H9 (cell line): Measurements from ENCODE around the gene CMTM4. TPM values are rescaled to one million over a fixed set of nuclear protein-coding genes. Genes with fewer than 3 reads are reported as not detected.

Experiments used
- DNase-seq: peaks from one replicate; pipeline ENCODE4 v3.0.0-alpha.2; 2017
- H2AFZ ChIP-seq: one replicate; pipeline ENCODE4 v1.6.1; 2013; ENCODE audit warnings: mild to moderate bottlenecking, low read length, control low read depth, moderate library complexity
- H2AK5ac ChIP-seq: 2 replicates; pipeline ENCODE4 v1.6.1; 2013; ENCODE audit warnings: low read length, control low read depth, mixed read lengths; ENCODE audit not compliant: insufficient read length
- H2BK120ac ChIP-seq: one replicate; pipeline ENCODE4 v1.6.1; 2013; ENCODE audit warnings: low read depth, mild to moderate bottlenecking, low read length, control low read depth, inconsistent platforms; ENCODE audit not compliant: poor library complexity, severe bottlenecking
- H2BK12ac ChIP-seq: 2 replicates; pipeline ENCODE4 v1.6.1; 2013; ENCODE audit warnings: low read length, control low read depth, mixed read lengths, low read depth; ENCODE audit not compliant: insufficient read length
- H2BK15ac ChIP-seq: 2 replicates; pipeline ENCODE4 v1.6.1; 2013; ENCODE audit warnings: low read depth, low read length, control low read depth
- H2BK20ac ChIP-seq: one replicate; pipeline ENCODE4 v1.6.1; 2013; ENCODE audit warnings: low read depth, mild to moderate bottlenecking, low read length, control low read depth, inconsistent platforms; ENCODE audit not compliant: poor library complexity, severe bottlenecking
- H2BK5ac ChIP-seq: 2 replicates; pipeline ENCODE4 v1.6.1; 2013; ENCODE audit warnings: low read length, control low read depth, mixed read lengths; ENCODE audit not compliant: insufficient read length
- H3K14ac ChIP-seq: 2 replicates; pipeline ENCODE4 v1.6.1; 2013; ENCODE audit warnings: low read length, control low read depth; ENCODE audit not compliant: insufficient read depth
- H3K18ac ChIP-seq: 2 replicates; pipeline ENCODE4 v1.6.1; 2013; ENCODE audit warnings: low read depth, mild to moderate bottlenecking, mixed read lengths, low read length, control low read depth; ENCODE audit not compliant: insufficient read length
- H3K23ac ChIP-seq: 2 replicates; pipeline ENCODE4 v1.6.1; 2013; ENCODE audit warnings: low read length, control low read depth, mixed read lengths, low read depth; ENCODE audit not compliant: insufficient read length
- H3K23me2 ChIP-seq: 2 replicates; pipeline ENCODE4 v1.6.1; 2013; ENCODE audit warnings: low read depth, mild to moderate bottlenecking, mixed read lengths, low read length, control low read depth; ENCODE audit not compliant: insufficient read length, poor library complexity, severe bottlenecking
- H3K27ac ChIP-seq: 2 replicates; pipeline ENCODE4 v1.5.1; 2013; ENCODE audit warnings: low read length, control low read depth, mixed read lengths, low read depth; ENCODE audit not compliant: insufficient read length
- H3K27me3 ChIP-seq: 2 replicates; pipeline ENCODE4 v1.6.1; 2013; ENCODE audit warnings: low read length, control low read depth, inconsistent platforms; ENCODE audit not compliant: insufficient read depth
- H3K4ac ChIP-seq: 2 replicates; pipeline ENCODE4 v1.6.1; 2013; ENCODE audit warnings: low read depth, mild to moderate bottlenecking, control low read depth, inconsistent platforms, low read length, moderate library complexity
- H3K4me1 ChIP-seq: 2 replicates; pipeline ENCODE4 v1.6.1; 2013; ENCODE audit warnings: low read length, control low read depth, inconsistent platforms; ENCODE audit not compliant: insufficient read depth
- H3K4me2 ChIP-seq: 2 replicates; pipeline ENCODE4 v1.6.1; 2013; ENCODE audit warnings: low read length, control low read depth, mixed read lengths; ENCODE audit not compliant: insufficient read length, insufficient read depth
- H3K56ac ChIP-seq: 2 replicates; pipeline ENCODE4 v1.6.1; 2013; ENCODE audit warnings: low read depth, mild to moderate bottlenecking, mixed read lengths, low read length, control low read depth; ENCODE audit not compliant: insufficient read length
- H3K79me1 ChIP-seq: 2 replicates; pipeline ENCODE4 v1.6.1; 2013; ENCODE audit warnings: low read depth, mild to moderate bottlenecking, moderate library complexity, low read length, control low read depth, inconsistent platforms; ENCODE audit not compliant: insufficient read depth, poor library complexity, severe bottlenecking
- H3K79me2 ChIP-seq: 2 replicates; pipeline ENCODE4 v1.6.1; 2013; ENCODE audit warnings: low read length, control low read depth, inconsistent platforms; ENCODE audit not compliant: insufficient read depth
- H3K9ac ChIP-seq: 2 replicates; pipeline ENCODE4 v1.6.1; 2013; ENCODE audit warnings: low read length, control low read depth, mixed read lengths; ENCODE audit not compliant: insufficient read length; ENCODE audit errors: extremely low read depth
- H3K9me3 ChIP-seq: one replicate; pipeline ENCODE4 v1.6.1; 2013; ENCODE audit warnings: low read depth, low read length, inconsistent platforms; ENCODE audit not compliant: control insufficient read depth
- H3T11ph ChIP-seq: one replicate; pipeline ENCODE4 v1.6.1; 2013; ENCODE audit warnings: mild to moderate bottlenecking, low read length, control low read depth, inconsistent platforms
- H4K20me1 ChIP-seq: one replicate; pipeline ENCODE4 v1.6.1; 2013; ENCODE audit not compliant: control insufficient read depth, insufficient read length, insufficient read depth
- H4K5ac ChIP-seq: 2 replicates; pipeline ENCODE4 v1.6.1; 2013; ENCODE audit warnings: low read depth, mild to moderate bottlenecking, mixed read lengths, low read length, control low read depth; ENCODE audit not compliant: insufficient read length
- H4K8ac ChIP-seq: replicated peaks from 2 replicates; pipeline ENCODE4 v1.6.1; 2013; ENCODE audit warnings: low read length, control low read depth, mixed read lengths, low read depth; ENCODE audit not compliant: insufficient read length
- H4K91ac ChIP-seq: 2 replicates; pipeline ENCODE4 v1.6.1; 2013; ENCODE audit warnings: low read depth, mild to moderate bottlenecking, moderate library complexity, mixed read lengths, low read length, control low read depth; ENCODE audit not compliant: insufficient read length
- H3K27ac Mint-ChIP-seq, 3 experiments: 2 replicates in 2 of 3; 3 replicates in 1 of 3; pipeline ENCODE4 v1.8.0; 2020 to 2021; ENCODE audit warnings: mixed read lengths in 3 of 3, mild to moderate bottlenecking in 1 of 3, moderate library complexity in 1 of 3
- H3K27me3 Mint-ChIP-seq: 2 replicates; pipeline ENCODE4 v1.8.0; 2021; ENCODE audit warnings: low read depth, mild to moderate bottlenecking, moderate library complexity, mixed read lengths
- H3K36me3 Mint-ChIP-seq, 3 experiments: 2 replicates in 2 of 3; 3 replicates in 1 of 3; pipeline ENCODE4 v1.8.0; 2020 to 2021; ENCODE audit warnings: low read depth in 3 of 3, mixed read lengths in 3 of 3; ENCODE audit not compliant: insufficient read depth in 1 of 3
- H3K4me1 Mint-ChIP-seq, 2 experiments: 2 replicates each; pipeline ENCODE4 v1.8.0; 2020; ENCODE audit warnings: mixed read lengths in 2 of 2
- H3K4me3 Mint-ChIP-seq, 2 experiments: 2 replicates in 1 of 2; 3 replicates in 1 of 2; pipeline ENCODE4 v1.8.0; 2020 to 2021; ENCODE audit warnings: mild to moderate bottlenecking in 2 of 2, mixed read lengths in 2 of 2, moderate library complexity in 1 of 2
- H3K9me3 Mint-ChIP-seq, 2 experiments: 2 replicates in 1 of 2; 3 replicates in 1 of 2; pipeline ENCODE4 v1.8.0; 2020; ENCODE audit warnings: mild to moderate bottlenecking in 2 of 2, mixed read lengths in 2 of 2, moderate library complexity in 1 of 2
- WGBS: extraction: QIAGEN DNeasy Blood & Tissue Kit; methylation state at CpG from one replicate; pipeline ENCODE4 v1.1.7; 2013; ENCODE audit warnings: missing lambda C conversion rate, low lambda C conversion rate, mixed read lengths; ENCODE audit not compliant: insufficient read length; ENCODE audit errors: extremely low coverage; 5-methylcytosine and 5-hydroxymethylcytosine counted together
- total RNA-seq: library from RNA; stranded (reverse); gene quantifications from 2 replicates; pipeline ENCODE4 v1.2.1, GENCODE V29; 2021
- TF ChIP-seq, protein P1 (sequence below): fragments of 200-600 bp; sonication (generic); conservative IDR thresholded peaks from 3 replicates; pipeline ENCODE4 v1.8.0; 2021; ENCODE audit warnings: antibody characterized with exemption, mild to moderate bottlenecking

Gene CMTM4
- total RNA-seq, 1 experiment from 2014 or later, result 40.5 TPM

DNA sequence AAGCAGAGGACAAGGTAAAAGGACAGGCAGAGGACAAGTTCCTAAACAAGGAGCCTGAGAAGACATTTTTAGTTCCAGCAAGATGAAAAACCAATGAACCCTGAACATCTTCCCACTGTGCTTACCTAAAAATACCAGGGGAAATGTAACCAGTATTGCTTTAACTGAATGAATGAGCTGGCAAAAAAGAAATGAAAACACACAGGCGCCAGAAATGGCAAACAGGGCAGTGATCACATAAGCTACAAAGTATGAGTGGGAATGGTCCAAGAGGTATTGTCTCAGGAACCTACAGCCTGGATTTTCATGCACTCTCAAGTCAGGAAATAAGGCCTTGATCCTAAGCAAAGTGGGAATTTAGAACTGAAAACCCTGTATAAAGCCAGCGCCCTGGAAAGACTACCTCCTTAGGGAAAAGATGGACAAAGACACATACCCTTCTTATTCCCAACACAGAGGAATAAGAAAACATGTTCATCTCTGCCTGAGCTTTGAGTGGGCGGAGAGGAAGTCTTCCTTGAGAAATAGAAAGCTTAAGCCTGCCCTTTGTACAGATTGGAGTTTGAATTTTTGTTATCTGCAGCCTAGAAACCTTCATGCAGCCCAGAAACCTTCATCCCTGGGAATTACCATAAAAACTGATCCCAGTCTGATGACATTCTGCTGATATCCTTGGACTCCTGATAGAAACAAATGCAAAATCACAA, 115.1 kb downstream of the CMTM4 start:
- no peaks in the 10 kb centered on the region for H3K79me2 ChIP-seq
- H3K23ac ChIP-seq, result no peak overlapping the region
- H3K4me2 ChIP-seq, result no peak overlapping the region
- no peak overlapping the region for H2BK15ac ChIP-seq
- no peak overlapping the region for H2BK20ac ChIP-seq
- Mint-ChIP-seq H3K9me3 (no peaks in the 10 kb centered on the region), H3K4me3 (no peak overlapping the region), H3K27ac (peak overlapping the region in 1 of 3 experiments; percentile 29; a peak in 1 of 7 replicates), H3K36me3 (no peaks in the 10 kb centered on the region), H3K4me1 (peaks cover 28 to 32% of the 10 kb centered on the region in 2 experiments), H3K27me3 (peaks cover 35% of the 10 kb centered on the region)
- no peak overlapping the region for H2BK5ac ChIP-seq
- H2BK120ac ChIP-seq, result no peak overlapping the region
- H3T11ph ChIP-seq, result no peak overlapping the region
- H4K20me1 ChIP-seq, result no peaks in the 10 kb centered on the region
- H2AK5ac ChIP-seq, result no peak overlapping the region
- H4K8ac ChIP-seq, result no peak overlapping the region
- no peak overlapping the region for H2AFZ ChIP-seq
- TF ChIP-seq, protein P1, sequence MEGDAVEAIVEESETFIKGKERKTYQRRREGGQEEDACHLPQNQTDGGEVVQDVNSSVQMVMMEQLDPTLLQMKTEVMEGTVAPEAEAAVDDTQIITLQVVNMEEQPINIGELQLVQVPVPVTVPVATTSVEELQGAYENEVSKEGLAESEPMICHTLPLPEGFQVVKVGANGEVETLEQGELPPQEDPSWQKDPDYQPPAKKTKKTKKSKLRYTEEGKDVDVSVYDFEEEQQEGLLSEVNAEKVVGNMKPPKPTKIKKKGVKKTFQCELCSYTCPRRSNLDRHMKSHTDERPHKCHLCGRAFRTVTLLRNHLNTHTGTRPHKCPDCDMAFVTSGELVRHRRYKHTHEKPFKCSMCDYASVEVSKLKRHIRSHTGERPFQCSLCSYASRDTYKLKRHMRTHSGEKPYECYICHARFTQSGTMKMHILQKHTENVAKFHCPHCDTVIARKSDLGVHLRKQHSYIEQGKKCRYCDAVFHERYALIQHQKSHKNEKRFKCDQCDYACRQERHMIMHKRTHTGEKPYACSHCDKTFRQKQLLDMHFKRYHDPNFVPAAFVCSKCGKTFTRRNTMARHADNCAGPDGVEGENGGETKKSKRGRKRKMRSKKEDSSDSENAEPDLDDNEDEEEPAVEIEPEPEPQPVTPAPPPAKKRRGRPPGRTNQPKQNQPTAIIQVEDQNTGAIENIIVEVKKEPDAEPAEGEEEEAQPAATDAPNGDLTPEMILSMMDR, result no peak
- no peak overlapping the region for H3K18ac ChIP-seq
- no peaks in the 10 kb centered on the region; the same call in 1 of the 2 replicates for H3K4me1 ChIP-seq
- H2BK12ac ChIP-seq, result no peak overlapping the region
- no CpG with 5 or more reads among the region's 3 CpGs for WGBS
- H3K27me3 ChIP-seq, result peaks cover 13% of the 10 kb centered on the region; the same call in 1 of the 2 replicates
- H4K91ac ChIP-seq, result no peak overlapping the region
- no peak overlapping the region for H3K14ac ChIP-seq
- no peak overlapping the region for H4K5ac ChIP-seq
- no peaks in the 10 kb centered on the region for H3K79me1 ChIP-seq
- no peak overlapping the region for H3K4ac ChIP-seq
- H3K27ac ChIP-seq, result no peak overlapping the region
- H3K56ac ChIP-seq, result no peak overlapping the region
- no peaks in the 10 kb centered on the region for H3K9me3 ChIP-seq
- H3K23me2 ChIP-seq, result no peaks in the 10 kb centered on the region
- DNase-seq, result no peak
- H3K9ac ChIP-seq, result no peak overlapping the region
